GM19328 (cell line): ENCODE measurements around the gene DTX2.
"Not testable (repeated sequence)": the region's sequence is repeated elsewhere in the genome, so short reads cannot be mapped to it uniquely, and the experiment has no call there.

Source experiments
- ATAC-seq: cut with Tn5 transposase; IDR thresholded peaks from one replicate; pipeline ENCODE4 v1.9.1; 2021; ENCODE audit warnings: mild to moderate bottlenecking, moderate library complexity; ENCODE audit not compliant: unreplicated experiment

The DTX2 gene

GRCh38 chr7:76485822-76486610 is 24.5 kb downstream of the DTX2 start:
- ATAC-seq = peak; percentile 5

DNA sequence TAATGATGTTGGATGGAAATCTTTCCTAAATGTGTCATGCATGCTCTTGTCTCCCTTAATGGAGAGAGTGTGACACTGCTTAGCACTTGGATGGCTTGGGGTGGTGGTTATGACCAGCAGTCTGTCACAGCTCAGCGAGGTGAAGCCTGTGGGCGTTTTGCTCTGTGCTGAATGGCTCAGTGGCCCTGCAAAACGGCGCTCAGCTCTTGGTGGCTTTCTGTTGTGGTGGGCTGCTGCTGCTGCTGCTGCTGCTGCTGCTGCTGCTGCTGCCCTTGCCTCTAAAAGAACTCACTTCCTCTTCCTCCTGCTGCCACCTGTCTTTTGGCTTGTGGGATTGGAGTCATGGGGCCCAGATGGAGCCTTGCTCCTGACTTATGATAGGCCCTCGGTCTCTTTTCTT is 25.1 kb downstream of the DTX2 start:
- ATAC-seq = peak; percentile 99

DNA sequence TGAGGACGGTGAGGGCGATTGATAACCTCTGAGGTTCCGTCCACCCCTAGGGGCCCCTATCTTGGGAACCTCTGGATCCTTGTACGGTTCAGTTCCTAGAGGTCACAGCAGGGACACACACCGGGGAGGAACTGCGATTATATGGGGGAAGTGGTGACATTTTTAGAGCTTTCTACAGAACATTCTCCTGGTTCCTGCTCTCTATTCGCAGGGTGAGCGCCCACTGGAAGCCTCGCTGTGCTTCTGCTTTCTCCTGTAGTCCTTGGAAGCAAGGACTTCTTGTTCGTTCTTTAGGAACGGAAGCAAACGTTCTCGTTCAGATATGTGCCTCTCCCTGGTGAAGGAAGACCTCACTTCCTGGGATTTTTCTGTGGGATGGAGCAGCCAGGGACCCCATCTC is 26.5 kb downstream of the DTX2 start:
- ATAC-seq = not testable (repeated sequence)

DNA sequence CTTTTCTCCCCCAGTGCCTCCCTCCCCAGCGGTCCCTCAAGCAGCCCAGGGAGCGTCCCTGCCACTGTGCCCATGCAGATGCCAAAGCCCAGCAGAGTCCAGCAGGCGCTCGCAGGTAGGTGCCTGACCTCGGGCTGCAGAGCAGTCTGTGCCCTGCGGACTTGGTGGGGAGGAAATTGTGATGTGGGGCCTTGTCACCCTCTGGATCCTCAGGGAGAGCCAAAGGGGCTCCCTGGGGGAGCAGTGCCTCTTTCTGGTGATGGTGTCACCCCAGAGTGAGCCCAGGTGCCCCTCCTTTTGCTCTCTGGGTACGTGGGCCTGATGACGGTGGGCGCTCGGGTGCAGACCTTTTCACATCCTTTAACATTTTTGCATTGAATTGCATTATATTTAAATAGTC is 30.6 kb downstream of the DTX2 start:
- ATAC-seq = not testable (repeated sequence)

DNA sequence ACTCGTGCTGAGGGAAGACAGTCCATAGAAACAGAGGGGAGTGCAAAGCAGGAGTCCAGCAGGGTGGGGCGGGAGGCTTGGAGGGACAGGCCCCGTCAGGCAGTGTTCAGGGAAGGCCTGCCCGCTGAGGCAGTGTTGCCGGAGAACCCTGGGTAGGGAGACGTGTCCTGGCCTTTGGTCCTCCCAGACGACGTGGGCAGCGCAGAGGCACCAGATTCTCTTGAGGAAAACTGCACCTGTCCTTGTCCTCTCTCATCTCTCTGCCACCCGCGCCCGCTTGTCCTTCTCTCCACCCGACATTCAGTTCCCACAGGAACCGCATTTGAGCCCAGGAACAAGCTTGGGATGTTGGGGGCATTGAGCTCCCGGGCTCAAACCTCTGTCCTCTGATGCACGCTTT is 34.2 kb downstream of the DTX2 start:
- ATAC-seq = not testable (repeated sequence)

DNA sequence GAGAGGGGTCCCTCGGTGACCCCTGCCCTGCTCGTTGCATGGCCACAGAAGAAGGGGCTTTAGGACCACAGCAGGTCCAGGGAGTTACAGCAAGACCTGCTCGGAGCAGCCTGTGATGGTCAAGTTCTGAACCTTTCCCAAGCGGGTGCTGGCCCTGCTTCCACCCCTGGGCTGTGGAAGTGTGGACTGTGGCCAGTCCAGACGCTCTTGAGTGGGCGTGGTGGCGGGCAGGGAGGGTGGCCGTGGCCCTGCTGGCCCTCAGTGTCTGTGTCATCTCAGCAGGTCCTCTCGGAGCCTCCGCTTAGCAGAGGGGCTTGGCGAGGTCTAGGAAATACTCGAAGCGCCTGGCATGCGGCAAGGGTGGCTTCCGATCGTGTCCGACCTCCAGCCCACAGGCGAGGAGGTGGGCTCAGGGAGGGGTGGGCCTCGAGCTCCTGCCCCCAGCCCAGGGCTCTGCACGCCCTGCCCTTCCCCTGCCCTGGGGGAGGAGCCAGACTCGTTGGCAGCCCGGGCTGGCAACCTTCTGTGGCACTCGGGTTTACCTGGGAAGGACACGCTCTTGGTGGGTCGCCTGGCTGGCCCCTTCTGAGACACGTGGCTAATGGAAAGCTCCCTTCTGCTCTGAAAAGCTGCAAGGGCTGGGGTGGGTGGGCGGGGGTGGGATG is 36.5 kb downstream of the DTX2 start:
- ATAC-seq = not testable (repeated sequence)

- not testable (repeated sequence) for ATAC-seq
These were observed 37.2 kb downstream of the DTX2 start for GRCh38 chr7:76498583-76499200.

DNA sequence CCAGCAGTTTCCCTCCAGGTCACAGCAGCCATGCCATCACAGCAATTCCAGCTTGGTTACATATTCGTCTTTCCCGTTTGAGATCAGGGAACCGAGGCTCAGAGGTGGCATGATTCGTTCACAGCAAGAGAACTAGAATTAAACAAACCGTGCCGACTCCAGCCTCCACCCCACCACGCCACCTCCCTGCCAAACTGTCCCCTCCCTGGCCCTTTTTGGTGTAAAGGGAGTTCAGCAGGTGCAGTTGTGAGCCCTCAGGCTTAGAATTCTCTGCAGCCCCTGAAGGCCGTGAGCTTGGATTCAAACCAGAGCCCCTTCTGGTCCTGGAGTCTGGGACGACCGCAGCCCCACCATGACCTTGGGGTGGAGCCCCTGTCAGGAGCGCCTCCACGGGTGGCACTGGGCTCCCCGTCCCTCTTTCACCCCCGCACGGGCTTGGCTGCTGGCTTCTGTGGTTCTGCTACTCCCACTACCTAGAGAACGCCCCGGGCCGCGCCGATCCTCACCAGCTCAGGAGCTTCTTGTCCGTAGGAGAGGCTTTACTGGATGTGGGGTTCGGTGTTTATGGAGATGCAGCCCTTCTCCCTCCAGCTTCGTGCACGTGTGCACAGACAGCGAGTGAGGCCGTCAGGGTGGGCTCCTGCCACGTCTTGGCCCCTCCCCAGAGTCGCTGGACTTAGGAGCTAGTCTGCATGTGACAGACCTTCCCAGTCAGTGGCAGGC is 37.9 kb downstream of the DTX2 start:
- ATAC-seq = not testable (repeated sequence)

- ATAC-seq = not testable (repeated sequence)
These were observed 38.4 kb downstream of the DTX2 start for GRCh38 chr7:76499924-76500241.

GRCh38 chr7:76502224-76502623 is 40.7 kb downstream of the DTX2 start:
- not testable (repeated sequence) for ATAC-seq

DNA sequence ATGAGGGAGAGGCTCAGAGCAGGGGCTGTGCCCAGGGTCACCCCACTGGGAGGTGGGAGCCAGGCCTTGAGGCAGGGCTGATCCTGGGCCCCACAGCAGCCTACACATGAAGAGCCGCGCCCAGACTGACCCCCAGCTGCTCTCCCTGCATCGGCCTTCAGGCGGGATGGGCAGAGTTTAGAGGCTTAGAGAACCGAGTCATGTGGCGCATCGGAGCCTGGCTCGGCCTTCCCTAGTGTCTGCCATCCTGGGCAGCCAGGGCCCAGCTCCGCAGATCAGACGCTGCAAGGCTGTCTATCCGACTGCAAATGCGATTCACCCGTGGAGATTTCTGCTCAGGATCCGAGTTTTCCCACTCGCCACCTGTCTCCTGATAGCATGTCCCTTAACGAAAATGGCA is 41.3 kb downstream of the DTX2 start:
- ATAC-seq = not testable (repeated sequence)

GRCh38 chr7:76503244-76503643 is 41.7 kb downstream of the DTX2 start:
- ATAC-seq = not testable (repeated sequence)

GRCh38 chr7:76504351-76505167 is 43.0 kb downstream of the DTX2 start:
- ATAC-seq = not testable (repeated sequence)

- ATAC-seq = no peak
These were observed 43.9 kb downstream of the DTX2 start for GRCh38 chr7:76505168-76506080.

GRCh38 chr7:76506081-76506440 is 44.6 kb downstream of the DTX2 start:
- ATAC-seq = no peak

DNA sequence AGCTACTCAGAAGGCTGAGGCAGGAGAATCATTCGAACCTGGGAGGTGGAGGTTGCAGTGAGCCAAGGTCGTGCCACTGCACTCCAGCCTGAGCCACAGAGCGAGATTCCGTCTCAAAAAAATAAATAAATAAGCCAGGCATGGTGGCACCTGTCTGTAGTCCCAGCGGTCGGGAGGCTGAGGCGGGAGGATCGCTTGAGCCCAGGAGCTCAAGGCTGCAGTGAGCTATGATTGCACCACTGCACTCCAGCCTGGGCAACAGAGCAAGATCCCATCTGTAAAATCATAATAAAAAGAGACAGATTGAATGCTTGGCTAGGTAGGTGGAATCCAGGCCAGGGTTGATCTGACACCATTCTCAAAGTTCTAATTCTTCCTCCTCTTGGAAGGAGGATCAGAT is 45.1 kb downstream of the DTX2 start:
- ATAC-seq = not testable (repeated sequence)

- no peak for ATAC-seq
These were observed 46.4 kb downstream of the DTX2 start for GRCh38 chr7:76507723-76508406.

GRCh38 chr7:76509931-76510877 is 48.7 kb downstream of the DTX2 start, which contains the start of gene UPK3B:
UPK3B (plus strand) TSS chr7:76510552; CDS start chr7:76510653, 101 bp downstream.
- no peak for ATAC-seq
